Fibroblast of skin of left quadriceps (primary cell): ENCODE results near the gene AGPAT3.

Experiments
- DNase-seq, 2 experiments: peaks; one replicate each; pipeline ENCODE4 v3.0.0-alpha.2; 2013; ENCODE audit warnings: low read depth in 2 of 2

AGPAT3 gene

DNA sequence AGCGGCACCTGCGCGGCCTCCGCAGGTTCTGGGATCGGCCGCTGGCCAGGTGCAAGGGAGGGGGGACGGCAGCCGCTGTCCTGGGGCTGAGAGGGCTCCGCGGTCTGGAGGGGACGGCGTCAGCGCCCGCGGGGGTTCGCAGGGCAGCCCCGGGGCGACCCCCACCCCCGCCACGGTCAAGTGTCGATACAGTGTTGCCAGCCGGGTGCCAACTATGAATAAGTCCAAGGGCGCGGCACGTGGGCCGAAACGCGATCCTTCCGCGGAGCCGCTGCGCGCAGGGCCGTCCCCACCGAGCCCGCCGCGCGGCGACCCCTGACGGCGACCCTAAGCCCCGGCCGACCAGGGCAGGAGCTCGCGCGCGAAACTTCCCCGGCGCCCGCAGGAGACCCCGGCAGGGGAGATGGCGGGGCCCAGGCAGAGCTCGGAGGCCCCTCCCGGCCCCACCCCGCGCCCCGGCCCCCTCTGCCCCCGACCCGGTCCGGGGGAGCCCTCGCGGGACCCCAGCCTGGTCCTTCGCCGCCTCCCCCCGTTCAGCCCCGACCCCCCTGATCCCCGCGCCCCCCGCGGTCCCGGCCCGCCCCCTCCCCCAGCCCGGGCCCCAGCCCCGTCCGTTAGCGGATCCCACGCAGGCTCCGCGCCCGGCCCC is 586 bp upstream of the AGPAT3 start:
- no peak for DNase-seq

DNA sequence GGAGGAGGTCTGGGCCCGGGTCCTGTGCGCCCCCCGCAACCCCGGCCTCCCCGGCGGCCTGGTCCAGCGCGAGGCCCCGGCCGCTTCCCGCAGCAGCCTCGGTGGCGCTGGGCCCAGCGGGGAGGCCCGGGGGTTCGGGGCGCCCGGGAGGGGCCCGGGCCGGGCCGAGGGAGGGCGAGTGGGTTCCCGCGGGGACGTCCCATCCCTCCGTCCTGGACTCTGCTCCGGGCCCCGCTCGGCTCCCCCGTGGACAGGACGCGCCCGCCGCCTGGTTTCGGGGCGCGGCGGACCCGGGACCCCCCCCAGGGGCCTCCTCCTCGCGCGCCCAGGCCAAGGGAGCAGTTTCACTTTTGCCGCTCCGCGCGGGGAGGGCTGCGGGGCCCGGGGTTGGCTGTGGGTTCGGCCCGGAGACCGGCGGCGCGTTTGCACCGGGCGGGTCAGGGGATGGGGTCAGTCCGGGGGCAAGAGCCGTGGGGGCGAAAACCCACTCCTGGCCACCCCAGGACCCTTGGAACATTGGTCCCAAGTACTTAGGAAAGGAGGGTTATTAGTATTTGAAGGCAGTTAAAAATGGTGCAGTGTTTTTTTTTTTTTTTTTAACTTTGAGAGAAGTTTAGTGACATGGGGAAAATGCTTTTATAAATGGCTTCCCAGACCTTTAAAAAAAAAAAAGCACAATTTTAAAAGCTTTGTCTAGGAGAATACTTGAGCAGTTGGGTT is 677 bp downstream of the AGPAT3 start:
- DNase-seq, result no peak

DNA sequence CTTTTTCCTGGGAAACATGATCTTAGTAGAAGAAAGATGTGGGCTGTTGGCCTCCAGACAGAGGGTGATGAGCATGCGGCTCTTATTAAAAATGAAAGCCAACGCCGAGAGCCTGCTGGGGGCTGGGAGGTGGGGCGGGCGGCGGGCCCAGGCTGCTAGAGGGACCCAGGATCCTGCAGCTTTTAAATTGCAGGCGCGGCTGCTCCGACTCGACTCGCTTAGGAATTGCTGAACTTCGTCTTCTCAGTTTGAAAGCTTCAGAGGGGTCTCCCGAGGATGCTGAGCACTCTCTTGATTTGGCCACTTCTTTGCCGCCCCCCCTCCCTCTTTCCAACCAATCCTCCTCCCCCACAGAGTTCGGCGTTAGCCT is 1.2 kb downstream of the AGPAT3 start:
- DNase-seq, result peak; percentile 18 to 36

DNA sequence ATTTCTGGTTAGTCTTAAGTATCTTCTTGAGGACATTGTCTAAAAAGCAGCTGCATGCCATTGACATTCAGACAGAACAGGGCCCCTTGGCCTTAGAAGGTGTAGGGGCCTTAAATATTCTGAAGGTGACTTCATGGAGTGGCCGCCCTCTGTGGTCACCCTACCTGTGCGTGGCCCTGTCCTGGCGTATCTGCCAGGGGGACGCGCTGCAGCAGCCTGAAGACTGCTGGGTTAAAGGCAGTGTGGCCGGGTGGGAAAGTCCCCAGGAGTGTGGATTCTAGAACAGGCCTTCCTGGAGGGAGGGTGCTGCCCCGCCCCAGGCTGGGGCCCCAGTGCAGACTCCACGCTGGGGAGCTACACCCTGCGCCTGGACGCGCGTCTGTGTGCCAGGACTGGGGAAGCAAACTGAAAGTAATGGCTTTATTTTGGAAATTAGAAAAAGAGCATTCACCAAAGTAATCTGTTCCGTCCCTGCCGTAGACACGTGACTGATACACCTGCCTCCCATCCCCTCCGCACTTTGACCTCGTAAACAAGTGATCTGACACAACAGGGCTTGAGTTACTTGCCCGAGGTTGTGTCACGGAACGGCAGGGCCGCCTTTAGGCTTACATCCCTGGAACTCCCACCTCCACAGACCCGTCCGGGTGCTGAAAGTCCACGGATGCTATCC is 1.8 kb downstream of the AGPAT3 start:
- no peak for DNase-seq

DNA sequence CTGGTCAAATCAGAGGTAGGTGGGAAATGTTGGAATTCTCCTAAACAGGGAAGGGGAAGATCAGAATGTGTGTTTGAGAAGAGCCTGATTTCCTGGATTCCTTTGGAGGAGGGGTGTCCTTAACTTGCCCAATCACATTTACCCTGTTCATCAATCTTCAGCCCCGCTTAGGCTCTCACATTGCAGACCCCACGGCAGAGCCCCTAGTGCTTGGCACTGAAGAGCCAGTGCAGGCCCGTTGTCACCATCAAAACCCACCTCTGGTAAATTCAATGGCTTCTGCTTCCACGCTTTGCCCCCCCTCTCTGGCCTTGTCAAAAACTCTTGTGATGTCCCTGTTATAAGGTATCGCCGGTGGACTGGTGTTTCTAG is 2.3 kb downstream of the AGPAT3 start:
- DNase-seq, result no peak

DNA sequence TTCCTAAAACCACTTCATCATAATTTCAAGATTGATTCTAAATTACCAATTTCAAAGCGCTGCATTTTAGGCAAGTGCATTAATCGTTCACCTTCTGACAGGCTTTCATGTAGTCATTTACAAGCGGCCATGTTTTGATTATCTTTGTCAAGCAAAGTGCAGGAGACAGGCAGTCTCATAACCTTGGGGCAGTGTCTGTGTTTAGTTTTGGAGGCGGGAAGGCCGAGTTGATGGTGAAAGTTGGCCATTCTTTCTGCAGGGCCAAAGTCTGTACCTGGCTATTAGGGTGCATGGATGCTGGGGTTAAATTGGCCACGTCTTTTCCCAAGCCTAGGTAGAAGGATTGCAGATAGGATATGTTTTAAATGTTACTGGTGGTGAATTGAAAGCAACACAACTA is 2.9 kb downstream of the AGPAT3 start:
- DNase-seq, result no peak

DNA sequence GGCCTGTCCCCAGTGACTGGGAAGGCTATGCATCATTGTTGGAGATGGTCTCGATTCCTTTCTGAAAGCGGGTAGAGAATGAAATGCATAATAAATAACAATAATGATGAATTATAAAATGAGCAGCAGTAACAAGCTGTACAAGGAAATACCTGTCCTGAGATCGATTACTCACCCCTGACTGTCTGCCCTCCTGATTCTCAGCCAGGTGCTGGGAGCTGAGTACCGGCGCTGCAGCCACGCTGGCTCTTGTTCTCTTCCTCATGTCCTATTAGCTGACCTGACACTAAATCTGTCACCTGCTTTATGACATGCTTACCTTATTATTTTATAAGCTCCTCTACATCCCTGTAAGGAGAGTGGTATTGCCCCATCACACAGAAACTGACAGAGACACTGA is 3.4 kb downstream of the AGPAT3 start:
- no peak for DNase-seq

DNA sequence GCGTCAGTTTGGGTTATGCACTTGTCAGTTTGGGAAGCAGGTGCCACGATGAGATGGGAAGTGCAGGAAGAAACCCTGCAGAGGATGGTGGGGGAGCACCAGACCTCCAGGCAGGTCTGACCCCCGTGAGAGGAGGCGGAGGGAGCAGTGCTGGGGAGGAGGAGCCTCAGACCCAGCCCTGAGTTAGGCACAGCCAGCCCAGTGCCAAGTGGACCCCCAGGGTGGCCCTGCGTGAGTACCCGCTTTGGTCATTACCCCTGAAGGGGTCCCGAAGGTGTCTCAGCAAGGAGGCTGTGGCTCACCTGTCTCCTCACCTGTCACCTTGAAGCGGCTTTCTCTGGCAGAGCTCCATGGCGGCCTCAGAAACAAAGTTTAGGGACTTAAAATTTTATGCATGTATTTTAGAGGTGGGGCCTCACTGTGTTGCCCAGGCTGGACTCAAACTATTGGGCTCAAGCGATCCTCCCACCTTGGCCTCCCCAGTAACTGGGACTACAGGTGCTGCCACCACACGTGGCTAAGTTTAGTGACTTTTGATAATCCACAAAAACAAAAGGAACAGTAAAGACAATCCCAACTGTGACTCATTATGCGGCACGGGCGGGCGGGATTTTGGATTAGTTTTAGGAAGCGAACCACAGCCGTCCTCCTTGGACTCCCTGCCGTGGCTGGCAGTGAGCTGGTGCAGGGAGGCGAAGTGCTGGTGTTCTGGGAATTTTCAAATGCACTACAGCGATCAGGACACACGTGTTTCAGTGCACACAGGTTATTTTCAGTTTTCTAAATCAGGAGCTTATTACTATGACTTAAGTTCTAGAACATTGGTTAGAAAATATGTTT is 4.7 kb downstream of the AGPAT3 start:
- no peak for DNase-seq

DNA sequence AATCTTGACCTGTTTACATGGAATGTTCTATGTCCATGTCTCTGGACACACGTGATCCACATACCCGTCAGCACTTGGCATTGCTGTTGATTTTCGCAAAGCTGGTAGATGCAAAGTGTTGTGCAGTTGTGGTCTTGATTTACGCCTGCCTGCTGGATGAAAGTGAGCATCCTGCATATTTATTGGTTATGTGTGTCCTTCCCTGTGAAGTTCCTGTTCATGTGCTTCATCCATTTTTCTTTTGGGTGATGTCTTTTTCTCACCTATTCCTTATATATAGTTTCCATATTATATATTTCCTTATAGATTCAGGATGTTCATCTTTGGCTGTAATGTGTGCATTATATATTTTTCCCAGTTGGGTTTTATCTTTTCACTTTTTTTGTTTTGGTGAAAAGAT is 6.5 kb downstream of the AGPAT3 start:
- DNase-seq, result no peak

DNA sequence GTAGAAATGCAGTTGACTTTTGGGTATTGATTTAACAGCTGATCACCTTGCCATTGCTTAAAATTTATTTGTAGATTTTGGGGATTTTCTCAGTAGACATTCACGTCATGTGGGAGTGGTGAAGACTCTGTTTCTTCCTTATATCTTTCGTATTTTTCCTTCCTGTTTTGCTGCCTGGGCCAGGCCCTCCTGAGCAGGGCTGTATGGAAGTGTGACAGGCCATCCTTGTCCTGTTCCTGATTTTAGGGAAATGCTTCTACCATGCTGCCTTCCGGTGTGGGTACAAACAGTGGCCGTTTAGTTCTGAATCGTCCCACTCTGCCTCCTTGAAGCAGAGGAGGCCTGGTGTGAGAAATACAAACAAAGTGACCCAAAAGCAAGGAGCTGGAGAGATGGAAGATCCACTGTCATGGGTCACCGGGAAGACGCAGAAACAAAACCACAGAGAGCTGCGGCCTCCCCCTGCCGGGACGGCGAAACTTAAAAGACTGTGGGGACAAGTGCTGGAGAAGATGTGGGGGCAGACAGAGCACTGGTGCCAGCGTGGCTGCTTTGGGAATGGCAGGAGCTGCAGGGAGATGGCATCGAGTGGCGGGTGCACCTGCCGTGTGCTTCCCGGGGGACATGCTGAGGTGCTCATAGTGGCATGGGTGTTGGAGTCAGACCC is 7.6 kb downstream of the AGPAT3 start:
- no peak for DNase-seq

DNA sequence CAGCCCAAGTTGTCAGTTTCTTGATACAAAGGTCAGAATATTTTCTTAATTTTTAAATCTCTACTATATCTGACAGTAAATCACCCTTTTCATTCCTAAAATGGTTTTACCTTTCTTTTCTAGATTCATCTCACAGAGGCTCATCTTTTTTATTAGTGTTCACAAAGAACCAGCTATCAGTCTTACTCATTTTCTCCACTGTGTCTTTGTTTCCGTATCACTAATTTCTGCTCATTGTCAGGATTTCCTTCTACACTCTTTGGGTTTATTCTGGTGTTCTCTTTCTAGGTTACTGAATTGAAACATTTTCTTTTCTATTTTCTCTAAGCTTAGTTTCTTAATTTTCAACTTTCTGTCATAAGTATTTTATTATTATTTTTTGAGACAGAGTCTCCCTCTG is 8.7 kb downstream of the AGPAT3 start:
- no peak for DNase-seq

DNA sequence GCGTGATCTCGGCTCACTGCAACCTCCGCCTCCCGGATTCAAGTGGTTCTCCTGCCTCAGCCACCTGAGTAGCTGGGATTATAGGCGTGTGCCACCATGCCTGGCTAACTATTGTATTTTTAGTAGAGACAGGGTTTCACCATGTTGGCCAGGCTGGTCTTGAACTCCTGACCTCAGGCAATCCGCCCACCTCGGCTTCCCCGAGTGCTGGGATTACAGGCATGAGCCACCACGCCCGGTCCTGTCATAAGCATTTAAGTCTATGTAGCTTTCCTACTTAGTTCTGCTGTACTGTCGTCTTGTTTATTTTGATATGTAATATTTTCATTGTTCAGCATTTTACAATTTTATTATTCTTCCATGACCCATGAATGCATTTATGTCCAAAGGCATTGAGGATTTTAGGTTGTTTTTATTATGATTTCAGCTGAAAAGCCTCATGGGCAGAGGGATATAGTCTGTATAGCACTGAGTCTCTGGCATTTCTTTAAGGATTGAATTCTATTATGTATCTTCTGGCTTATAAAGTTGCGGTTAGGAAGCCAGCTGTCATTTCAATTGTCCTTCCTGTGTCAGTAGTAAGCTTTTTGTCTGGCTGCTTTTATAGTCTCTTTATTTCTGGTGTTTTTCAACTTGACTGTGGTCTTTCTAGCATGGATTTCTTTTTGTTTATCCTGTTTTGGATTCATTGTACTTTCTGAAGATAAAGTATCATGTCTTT is 9.2 kb downstream of the AGPAT3 start:
- no peak for DNase-seq

DNA sequence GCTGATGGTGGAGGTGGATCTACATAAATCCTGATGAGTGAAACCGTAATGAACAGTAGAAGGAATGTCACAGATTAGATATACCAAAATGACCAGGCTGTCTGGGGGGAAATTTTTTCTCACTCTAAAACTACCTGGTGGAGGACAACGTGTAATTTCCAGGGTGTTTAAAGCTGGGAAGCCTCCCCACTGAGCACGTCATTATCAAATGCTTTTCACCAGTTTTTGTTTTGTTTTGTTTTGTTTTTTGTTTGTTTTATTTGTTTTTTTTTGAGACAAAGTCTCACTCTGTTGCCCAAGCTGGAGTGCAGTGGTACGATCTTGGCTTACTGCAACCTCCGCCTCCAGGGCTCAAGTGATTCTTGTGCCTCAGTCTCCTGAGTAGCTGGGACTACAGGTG is 11.6 kb downstream of the AGPAT3 start:
- no peak for DNase-seq

DNA sequence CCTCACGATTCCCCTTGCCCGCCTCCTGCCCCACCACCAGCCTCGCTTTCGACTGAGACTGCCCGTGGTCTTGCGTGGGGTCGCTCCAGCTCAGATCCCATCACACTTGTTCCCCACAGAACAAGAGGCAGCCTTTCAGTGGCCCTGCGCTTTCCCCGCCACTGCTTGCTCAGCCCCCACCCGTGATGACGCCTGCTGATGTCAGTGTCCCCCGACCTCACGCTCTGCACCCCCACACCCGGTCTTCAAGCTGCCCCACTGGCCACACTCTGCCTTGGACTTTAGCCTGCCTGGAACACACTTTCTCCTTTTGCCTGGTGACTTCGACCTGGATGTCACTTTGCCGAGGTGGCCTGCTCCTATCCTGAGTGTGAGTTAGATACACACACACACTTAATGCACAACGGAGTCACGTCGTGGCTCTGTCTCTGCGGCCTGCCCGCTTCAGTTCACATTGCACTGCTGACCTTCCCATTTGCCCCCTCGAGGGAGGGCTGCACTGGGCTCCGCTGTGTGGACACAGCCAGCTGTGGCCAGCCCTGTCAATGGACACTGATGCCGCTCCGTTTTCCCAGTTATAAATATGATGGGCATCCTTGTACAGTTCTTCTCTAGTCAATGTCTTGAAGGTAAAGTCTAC is 13.0 kb downstream of the AGPAT3 start:
- DNase-seq, result no peak

DNA sequence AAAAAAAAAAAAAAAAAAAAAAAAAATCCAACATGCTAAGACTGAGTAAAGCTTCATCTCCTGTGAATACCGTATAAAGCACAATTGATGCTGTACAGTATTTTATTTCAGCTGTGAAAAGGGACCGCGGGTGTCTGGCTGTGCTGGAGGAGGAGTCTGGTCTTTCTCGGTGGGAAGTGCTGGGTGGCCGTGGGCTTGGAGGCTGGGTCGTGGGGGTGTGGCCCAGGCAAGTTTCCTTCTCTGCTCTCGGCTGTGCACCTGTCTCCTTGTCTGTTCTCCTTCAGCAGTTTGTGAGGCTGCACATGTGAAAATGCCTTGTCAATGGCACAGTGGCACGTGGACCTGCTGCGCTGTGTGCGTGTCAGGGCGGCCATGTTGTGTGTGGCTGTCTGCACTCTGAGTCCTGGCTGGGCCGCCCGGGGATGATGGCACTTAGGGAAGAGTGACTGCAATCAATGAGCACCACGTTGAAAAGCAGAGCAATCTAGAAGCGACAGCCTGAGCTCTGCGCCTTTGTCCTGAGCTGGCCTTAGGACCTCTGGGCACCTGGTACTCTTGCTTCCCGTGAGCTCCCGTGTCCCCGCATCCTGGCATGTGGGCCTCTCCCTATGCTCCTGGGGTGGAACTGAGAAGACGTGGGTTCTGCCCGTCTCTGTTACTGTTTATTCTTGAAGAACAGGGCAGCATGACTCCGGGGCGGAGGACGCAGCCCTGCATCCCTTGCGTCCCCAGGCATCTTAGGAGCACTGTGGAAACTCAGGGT is 14.5 kb downstream of the AGPAT3 start:
- DNase-seq, result no peak

DNA sequence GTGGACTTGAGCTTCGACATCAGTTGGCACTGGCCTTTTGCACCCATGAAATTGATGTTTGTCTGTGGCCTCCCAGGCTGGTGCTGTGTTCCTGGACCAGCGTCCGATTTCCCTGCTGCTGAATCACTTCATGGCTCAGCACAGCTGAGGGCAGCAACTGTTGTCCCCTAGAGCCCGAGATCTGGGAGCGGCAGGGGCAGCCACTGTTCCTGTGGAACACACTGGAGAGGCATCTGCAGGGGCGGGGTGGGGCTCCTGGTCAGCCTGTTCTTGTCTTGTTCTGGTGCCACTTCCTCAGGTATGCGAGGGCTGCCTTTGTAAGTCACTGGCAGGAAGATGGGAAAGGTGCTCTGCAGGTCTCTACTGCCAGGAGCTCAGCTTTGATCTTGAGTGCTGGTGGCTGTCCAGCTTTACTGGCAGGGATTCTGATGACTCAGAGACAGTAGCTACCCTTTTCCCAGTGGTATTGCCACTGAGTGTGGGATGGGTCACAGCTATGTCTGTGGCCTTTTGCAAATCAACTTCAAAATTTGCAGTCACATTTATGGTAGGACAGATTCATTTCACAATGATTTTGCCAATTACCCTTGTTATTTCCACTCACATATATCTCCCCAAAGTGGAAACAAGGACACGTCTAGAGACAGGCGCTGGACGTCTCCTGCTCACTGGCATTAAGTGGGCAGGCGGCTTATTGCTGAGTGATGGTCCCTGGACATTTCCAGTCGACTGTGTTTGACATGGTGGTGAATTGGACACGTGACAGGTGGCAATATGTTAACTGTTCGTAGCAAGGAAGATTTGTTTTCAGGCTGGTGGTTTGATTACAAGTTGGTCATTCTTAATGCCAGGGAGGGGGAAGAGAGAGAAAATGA is 15.3 kb downstream of the AGPAT3 start:
- DNase-seq, result no peak

DNA sequence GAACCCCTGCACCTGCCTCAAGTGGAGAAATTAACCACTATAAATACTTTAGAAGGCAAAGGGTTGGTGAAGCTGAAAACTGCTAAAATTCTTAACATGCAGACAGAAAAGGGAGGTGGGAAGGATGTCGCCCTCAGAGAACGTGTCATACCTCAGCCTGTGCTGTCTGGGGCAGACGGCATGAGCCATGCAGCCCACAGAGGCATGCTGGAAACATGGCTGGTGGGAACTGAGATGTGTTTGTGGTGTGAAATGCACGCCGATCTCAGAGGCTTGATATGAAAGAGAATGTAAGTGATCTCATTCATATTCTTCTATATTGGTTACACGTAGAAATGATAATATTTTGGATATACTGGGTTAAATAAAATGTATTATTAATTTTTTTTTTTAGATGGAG is 16.3 kb downstream of the AGPAT3 start:
- no peak for DNase-seq

DNA sequence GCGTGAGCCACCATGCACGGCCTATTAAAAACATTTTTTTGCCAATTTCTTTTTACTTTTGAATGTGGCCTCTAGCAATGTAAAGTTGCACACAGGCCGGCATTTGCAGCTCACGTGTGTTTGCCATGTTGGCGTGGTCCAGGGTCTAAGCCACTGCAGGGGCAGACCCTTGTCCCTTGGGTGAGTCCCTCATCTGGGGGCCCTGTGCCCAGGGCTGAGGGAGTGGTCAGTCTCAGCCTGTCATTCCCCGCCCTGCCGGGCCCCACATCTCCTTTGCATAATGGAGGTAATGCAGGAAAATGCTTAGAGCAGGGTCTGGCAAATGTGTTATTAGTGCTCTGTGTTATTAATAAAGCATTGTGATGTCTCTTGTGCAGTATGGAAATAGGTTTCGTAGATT is 16.9 kb downstream of the AGPAT3 start:
- no peak for DNase-seq

DNA sequence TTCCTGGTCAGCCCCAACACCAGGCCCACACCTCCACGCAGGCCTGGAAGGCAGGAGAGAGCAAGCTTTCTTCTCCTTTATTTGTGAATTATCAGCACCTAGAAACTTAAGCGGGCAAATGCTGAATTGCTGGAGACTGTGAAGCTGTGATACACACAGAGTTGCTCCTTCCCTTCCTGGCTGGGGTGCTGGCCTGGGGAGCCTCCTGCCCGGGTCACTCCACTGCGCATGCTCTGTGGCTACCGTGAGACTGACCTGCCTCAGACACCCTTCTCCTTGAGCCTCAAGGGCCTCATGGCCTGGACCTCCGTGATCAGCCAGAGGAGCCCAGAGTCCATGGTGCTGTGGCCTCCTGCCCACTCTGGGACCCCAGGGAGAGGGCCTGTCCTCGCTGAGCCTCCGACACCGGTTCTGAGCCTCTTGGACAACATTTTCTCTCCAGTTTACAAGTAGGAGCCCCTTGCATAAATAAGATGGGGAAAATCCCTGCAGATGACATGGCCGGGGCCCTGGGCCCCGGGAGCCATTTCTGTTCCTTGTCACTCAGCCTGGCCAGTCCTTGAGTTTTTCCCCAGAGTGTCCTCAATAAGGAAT is 18.0 kb downstream of the AGPAT3 start:
- no peak for DNase-seq
